Neutrophil (primary cell): ENCODE results near the gene HACD1.

Source experiments
- H3K27ac ChIP-seq: fragments of 200-600 bp; sonication (generic); 2 replicates; pipeline ENCODE4 v1.5.1; 2016; ENCODE audit warnings: mild to moderate bottlenecking, moderate library complexity
- H3K27me3 ChIP-seq: fragments of 200-600 bp; sonication (generic); 2 replicates; pipeline ENCODE4 v1.6.0; 2016; ENCODE audit warnings: mild to moderate bottlenecking
- H3K36me3 ChIP-seq: fragments of 200-600 bp; sonication (generic); 2 replicates; pipeline ENCODE4 v1.5.1; 2017
- H3K4me1 ChIP-seq, 2 experiments: fragments of 200-600 bp in 1 of 2; sonication (generic) in 1 of 2; 1 replicate in 1 of 2; 2 replicates in 1 of 2; pipeline versions ENCODE4 v1.5.1 to v1.6.1; 2013 to 2016; ENCODE audit warnings: low read depth in 1 of 2, low read length in 1 of 2, mild to moderate bottlenecking in 1 of 2, moderate library complexity in 1 of 2; ENCODE audit not compliant: control insufficient read depth in 1 of 2, insufficient read depth in 1 of 2
- H3K4me3 ChIP-seq, 2 experiments: fragments of 200-600 bp in 1 of 2; sonication (generic) in 1 of 2; 1 replicate in 1 of 2; 2 replicates in 1 of 2; pipeline ENCODE4 v1.5.1; 2013 to 2016; ENCODE audit warnings: low read depth in 1 of 2, low read length in 1 of 2, mild to moderate bottlenecking in 1 of 2, moderate library complexity in 1 of 2
- H3K9me3 ChIP-seq: fragments of 200-600 bp; sonication (generic); 2 replicates; pipeline ENCODE4 v1.5.1; 2016
- TF ChIP-seq, protein P1 (sequence below): fragments of 200-600 bp; sonication (generic); IDR thresholded peaks from 2 replicates; pipeline ENCODE4 v1.5.1; 2016; ENCODE audit warnings: antibody characterized with exemption

The HACD1 gene

DNA sequence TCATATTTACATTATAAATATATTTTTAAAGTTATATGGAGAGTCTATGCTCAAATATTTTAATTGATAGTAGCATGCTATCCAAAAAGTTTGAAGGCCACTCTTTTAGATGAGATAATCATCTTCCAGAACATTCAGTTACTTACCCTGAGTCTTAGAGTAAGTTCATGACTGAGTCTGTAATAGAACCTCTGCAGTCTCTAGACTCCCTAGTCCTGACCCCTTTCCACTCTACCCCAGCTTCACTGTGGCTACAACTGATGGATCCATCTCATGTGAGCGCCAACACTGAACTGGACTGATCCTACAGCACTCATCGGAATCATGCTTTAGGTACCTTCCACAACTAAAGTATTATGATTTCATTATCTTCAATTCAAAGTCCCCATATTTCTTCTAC is 10.1 kb downstream of the HACD1 start:
- no peak overlapping the region for H3K27ac ChIP-seq
- no peak overlapping the region for H3K4me3 ChIP-seq
- TF ChIP-seq, protein P1, sequence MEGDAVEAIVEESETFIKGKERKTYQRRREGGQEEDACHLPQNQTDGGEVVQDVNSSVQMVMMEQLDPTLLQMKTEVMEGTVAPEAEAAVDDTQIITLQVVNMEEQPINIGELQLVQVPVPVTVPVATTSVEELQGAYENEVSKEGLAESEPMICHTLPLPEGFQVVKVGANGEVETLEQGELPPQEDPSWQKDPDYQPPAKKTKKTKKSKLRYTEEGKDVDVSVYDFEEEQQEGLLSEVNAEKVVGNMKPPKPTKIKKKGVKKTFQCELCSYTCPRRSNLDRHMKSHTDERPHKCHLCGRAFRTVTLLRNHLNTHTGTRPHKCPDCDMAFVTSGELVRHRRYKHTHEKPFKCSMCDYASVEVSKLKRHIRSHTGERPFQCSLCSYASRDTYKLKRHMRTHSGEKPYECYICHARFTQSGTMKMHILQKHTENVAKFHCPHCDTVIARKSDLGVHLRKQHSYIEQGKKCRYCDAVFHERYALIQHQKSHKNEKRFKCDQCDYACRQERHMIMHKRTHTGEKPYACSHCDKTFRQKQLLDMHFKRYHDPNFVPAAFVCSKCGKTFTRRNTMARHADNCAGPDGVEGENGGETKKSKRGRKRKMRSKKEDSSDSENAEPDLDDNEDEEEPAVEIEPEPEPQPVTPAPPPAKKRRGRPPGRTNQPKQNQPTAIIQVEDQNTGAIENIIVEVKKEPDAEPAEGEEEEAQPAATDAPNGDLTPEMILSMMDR: no peak
- H3K36me3 ChIP-seq: no peaks in the 10 kb centered on the region
- H3K27me3 ChIP-seq: no peaks in the 10 kb centered on the region
- no peaks in the 10 kb centered on the region for H3K4me1 ChIP-seq
- H3K9me3 ChIP-seq: no peaks in the 10 kb centered on the region

- H3K36me3 ChIP-seq: no peaks in the 10 kb centered on the region
- H3K4me3 ChIP-seq: no peak overlapping the region
- H3K27me3 ChIP-seq: no peaks in the 10 kb centered on the region
- TF ChIP-seq, protein P1: no peak
- no peaks in the 10 kb centered on the region for H3K4me1 ChIP-seq
- no peaks in the 10 kb centered on the region for H3K9me3 ChIP-seq
- H3K27ac ChIP-seq: no peak overlapping the region
These were observed 10.6 kb downstream of the HACD1 start for GRCh38 chr10:17606547-17607040.

- Histone ChIP-seq H3K9me3 (no peaks in the 10 kb centered on the region), H3K27me3 (no peaks in the 10 kb centered on the region), H3K27ac (no peak overlapping the region), H3K4me1 (no peaks in the 10 kb centered on the region), H3K36me3 (no peaks in the 10 kb centered on the region), H3K4me3 (no peak overlapping the region)
- TF ChIP-seq, protein P1: no peak
These were observed 11.2 kb downstream of the HACD1 start for GRCh38 chr10:17605936-17606335.

DNA sequence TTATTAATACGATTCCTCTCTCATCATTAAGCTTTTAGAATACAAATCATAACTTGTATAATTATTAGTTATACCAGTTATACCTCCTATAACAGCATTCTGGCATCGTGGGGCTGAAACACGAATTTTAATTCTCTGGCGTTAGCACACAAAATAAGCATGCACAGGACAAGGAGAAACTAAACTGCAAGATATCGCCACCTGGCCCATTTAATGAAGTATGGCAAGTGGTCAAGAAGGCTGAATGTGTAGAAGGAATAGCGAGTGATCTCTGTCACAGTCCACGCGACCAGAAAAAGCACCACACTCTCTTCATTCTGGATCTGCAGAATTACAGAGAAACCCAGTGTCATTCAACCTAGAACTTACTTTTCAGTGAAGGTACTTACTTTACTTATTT is 18.1 kb downstream of the HACD1 start:
- no peaks in the 10 kb centered on the region for H3K4me1 ChIP-seq
- no peaks in the 10 kb centered on the region for H3K27me3 ChIP-seq
- H3K9me3 ChIP-seq: no peaks in the 10 kb centered on the region
- H3K27ac ChIP-seq: no peak overlapping the region
- H3K4me3 ChIP-seq: no peak overlapping the region
- no peaks in the 10 kb centered on the region for H3K36me3 ChIP-seq
- TF ChIP-seq, protein P1: no peak

- Histone ChIP-seq H3K9me3 (no peaks in the 10 kb centered on the region), H3K27ac (no peak overlapping the region), H3K4me1 (no peaks in the 10 kb centered on the region), H3K27me3 (no peaks in the 10 kb centered on the region), H3K4me3 (no peak overlapping the region), H3K36me3 (no peaks in the 10 kb centered on the region)
- TF ChIP-seq, protein P1: no peak
These were observed 19.8 kb downstream of the HACD1 start for GRCh38 chr10:17597386-17597785.
